LNCaP clone FGC (cell line): ENCODE data around the gene LHX3.

ENCODE experiments used
- DNase-seq: peaks from one replicate; pipeline ENCODE4 v3.0.0-alpha.2; 2011; ENCODE audit warnings: low read depth
- H3K4me3 ChIP-seq: 2 replicates; pipeline ENCODE4 v1.5.1; 2011; ENCODE audit warnings: mild to moderate bottlenecking, low read depth, low read length, control low read depth
- TF ChIP-seq, protein P1 (sequence below): IDR thresholded peaks from 2 replicates; pipeline ENCODE4 v1.5.1; 2012; ENCODE audit warnings: mild to moderate bottlenecking; ENCODE audit not compliant: control insufficient read depth, insufficient read depth; ENCODE audit errors: extremely low read depth

The LHX3 gene

DNA sequence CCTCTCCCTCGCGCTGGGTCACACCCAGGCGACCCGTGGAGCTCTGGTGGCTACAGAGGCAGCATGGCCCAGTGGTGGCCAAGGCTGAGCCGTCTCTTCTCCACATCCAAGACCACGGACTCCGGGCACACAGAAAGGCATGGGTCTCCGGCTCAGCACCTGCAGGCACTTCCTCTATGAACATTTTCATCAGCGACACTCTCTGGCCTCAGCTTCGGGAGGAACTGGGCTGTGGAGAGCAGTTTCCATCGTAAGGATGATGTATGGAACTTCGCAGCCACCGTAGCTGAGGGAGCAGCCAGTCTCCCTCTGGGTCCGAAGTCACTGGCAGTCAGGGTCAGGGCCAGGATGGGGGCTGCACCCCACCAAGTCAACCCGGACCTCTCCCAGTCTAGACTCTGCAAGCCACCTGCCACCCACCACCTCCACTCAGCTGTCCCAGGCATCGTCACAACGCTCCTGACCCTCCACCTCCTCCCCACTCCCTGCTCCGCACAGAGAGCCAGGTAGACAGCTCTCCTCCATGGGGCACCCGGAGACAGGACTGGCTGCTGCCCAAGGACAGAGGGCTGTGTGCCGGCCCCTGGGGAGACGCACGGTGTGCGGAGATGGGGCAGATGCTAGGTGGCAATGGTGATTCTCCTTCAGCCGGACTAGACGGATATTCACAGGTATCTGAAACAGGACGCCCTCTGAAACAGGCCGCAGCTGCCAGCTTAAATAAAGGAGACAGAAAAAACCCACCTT is 31.0 kb upstream of the LHX3 start:
- H3K4me3 ChIP-seq = no peak overlapping the region
- no peak for DNase-seq
- TF ChIP-seq, protein P1, sequence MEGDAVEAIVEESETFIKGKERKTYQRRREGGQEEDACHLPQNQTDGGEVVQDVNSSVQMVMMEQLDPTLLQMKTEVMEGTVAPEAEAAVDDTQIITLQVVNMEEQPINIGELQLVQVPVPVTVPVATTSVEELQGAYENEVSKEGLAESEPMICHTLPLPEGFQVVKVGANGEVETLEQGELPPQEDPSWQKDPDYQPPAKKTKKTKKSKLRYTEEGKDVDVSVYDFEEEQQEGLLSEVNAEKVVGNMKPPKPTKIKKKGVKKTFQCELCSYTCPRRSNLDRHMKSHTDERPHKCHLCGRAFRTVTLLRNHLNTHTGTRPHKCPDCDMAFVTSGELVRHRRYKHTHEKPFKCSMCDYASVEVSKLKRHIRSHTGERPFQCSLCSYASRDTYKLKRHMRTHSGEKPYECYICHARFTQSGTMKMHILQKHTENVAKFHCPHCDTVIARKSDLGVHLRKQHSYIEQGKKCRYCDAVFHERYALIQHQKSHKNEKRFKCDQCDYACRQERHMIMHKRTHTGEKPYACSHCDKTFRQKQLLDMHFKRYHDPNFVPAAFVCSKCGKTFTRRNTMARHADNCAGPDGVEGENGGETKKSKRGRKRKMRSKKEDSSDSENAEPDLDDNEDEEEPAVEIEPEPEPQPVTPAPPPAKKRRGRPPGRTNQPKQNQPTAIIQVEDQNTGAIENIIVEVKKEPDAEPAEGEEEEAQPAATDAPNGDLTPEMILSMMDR = no peak

DNA sequence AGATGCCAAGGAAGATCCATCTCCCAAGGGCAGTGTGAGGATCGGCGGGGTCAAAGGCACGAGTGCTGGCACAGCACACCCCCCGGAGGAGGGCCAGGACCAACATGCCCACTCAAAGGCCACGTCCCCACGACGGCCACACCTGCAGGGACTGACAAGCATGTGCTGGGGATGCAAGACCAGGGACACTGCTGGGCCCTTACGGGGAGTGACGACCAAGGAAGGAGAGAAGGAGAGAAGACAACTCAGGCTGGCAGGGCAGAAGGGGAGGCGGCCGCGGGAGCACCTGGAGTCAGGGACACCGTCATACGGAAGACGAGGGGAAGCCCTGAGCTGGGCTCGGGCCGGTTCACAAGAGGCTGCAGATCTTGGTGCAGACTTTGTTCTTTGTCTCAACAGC is 30.2 kb upstream of the LHX3 start:
- TF ChIP-seq, protein P1 = no peak
- no peak for DNase-seq
- H3K4me3 ChIP-seq = no peak overlapping the region

DNA sequence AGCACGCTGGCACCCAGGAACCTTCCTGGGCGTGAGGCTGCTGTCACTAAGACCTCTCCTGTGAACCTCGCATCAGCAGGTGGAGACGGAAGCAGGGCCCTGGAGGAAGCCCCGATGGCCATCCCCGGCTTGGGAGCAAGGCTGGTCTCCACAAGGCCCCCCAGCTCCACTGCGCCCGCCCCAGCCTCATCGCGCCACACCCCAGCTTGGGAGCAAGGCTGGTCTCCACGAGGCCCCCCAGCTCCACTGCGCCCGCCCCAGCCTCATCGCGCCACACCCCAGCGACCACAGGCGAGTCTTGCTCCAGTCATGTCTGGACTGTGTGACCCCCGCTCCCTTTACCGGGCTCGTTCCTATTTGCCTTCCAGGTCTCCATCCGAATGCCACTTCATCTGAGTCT is 29.7 kb upstream of the LHX3 start:
- TF ChIP-seq, protein P1 = no peak
- no peak overlapping the region for H3K4me3 ChIP-seq
- no peak for DNase-seq

- H3K4me3 ChIP-seq = no peak overlapping the region
- TF ChIP-seq, protein P1 = no peak
- DNase-seq = no peak
These were observed 28.9 kb upstream of the LHX3 start for GRCh38 chr9:136233868-136234267.

DNA sequence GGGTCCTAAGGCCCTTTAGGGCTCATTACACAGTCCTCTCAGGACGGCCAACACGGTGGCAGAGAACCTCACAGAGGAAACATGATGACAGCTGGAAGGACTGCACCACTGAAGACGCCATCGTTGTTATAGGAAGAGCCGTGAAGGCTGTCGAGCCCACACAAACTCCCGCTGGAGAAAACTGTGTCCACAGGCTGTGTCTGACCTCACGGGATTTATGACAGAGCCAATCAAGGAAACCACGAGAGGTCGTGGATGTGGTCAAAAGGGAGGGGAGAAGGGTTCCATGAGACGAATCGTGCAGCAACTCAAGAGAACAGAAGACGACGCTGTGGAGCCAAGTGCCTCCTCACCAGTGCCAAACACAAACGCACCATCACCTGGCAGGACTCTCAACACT is 28.5 kb upstream of the LHX3 start:
- TF ChIP-seq, protein P1 = no peak
- DNase-seq = no peak
- H3K4me3 ChIP-seq = no peak overlapping the region

DNA sequence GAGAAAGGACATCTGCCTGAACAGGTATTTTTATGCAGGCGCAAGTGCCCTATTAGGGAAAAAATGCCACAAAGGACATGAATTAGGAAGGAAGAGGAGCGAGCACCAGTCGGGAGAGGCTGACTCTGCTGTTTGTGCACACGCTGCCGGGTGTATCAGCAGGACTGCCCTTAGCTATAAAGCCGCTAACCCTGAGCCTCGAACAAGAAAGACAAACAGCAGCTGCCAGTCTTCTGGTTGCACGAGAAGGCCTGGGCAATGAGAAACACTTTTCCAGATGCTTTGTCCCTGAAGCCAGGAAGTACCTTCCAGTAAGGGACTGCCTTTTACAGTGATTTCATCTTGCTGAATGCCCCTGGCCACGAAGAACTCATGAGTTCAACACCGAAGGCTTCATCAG is 28.0 kb upstream of the LHX3 start:
- TF ChIP-seq, protein P1 = no peak
- DNase-seq = no peak
- no peak overlapping the region for H3K4me3 ChIP-seq
